HG02571 (cell line): ENCODE results near the gene GPR183.

Experiments used
- ATAC-seq: cut with Tn5 transposase; IDR thresholded peaks from one replicate; pipeline ENCODE4 v1.9.1; 2021; ENCODE audit warnings: mild to moderate bottlenecking, moderate library complexity; ENCODE audit not compliant: unreplicated experiment

Gene GPR183

DNA sequence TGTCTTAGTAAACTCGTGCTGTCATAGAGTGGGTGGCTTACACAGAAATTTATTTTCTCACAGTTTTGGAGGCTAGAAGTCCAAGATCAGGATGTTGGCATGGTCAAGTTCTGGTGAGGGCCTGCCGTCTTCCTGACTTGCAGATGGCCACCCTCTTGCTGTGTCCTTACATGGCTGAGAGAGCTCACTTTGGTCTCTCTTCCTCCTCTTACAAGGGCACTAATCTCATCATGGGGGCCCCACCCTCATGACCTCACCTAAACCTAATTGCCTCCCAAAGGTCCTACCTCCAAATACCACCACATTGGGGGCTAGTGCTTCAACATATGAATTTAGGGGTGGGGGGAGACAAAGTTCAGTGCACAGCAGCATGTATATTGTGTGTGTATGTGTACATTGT is 34.7 kb downstream of the GPR183 start:
- ATAC-seq, result no peak

- no peak for ATAC-seq
These were observed 36.0 kb downstream of the GPR183 start for GRCh38 chr13:99271249-99271648.

DNA sequence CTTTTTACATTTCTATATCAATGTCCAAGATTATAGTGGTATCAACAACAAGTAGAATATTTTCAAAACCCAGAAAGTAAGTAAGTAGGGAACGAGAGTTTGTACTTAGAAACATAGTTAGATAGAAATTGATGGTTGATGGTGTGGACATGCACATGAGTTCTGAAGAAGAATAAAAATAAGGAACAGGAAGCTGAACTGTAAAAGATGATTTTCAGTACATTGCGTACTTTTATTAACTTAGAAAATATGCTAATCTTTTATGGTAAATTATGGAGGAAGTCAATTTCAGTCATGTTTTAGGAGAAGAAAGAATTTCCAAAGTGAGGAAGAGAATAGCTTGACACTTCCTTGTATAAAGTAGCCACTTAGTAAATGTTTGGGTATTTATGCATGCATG is 36.7 kb downstream of the GPR183 start:
- ATAC-seq, result no peak

- ATAC-seq, result no peak
These were observed 37.5 kb downstream of the GPR183 start for GRCh38 chr13:99269627-99270241.

- ATAC-seq, result no peak
These were observed 38.4 kb downstream of the GPR183 start for GRCh38 chr13:99268822-99269221.

DNA sequence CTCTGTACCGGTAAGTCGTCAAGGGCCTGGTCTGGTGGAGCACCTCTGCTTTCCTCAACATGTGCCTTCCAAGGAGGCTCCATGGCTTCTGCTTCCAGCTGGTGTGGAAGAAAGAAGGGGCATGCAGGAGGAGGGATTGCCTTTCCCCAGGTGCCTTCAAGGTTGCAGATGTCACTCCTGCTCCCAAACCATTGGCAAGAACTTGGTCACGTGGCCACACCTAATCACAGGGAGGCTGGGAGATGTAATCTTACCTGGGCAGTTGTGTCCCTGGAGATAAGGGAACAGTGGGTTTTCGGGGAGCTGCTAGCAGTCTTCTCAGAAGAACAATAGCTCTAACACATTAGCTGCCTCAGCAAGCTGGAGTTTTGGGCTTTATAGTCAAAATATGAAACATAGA is 39.3 kb downstream of the GPR183 start:
- ATAC-seq, result no peak

DNA sequence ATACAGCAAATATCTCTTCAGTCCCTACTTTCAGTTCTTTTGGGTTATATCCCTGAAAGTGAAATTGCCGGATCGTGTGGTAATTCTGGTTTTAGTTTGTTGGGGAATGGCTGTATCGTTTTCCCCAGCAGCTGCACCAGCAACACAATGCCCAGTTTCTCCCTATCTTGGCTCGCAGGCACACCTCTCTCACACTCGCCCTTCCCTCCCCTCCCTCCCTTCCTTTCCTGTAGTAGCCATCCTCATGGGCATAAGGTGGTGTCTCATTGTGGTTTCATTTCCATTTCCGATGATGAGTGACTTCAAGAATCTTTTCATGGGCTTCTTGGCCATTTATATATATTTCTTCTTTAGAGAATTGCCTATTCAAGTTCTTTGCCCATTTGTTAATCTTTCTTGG is 40.4 kb downstream of the GPR183 start:
- no peak for ATAC-seq

GRCh38 chr13:99265821-99266426 is 41.3 kb downstream of the GPR183 start:
- no peak for ATAC-seq

DNA sequence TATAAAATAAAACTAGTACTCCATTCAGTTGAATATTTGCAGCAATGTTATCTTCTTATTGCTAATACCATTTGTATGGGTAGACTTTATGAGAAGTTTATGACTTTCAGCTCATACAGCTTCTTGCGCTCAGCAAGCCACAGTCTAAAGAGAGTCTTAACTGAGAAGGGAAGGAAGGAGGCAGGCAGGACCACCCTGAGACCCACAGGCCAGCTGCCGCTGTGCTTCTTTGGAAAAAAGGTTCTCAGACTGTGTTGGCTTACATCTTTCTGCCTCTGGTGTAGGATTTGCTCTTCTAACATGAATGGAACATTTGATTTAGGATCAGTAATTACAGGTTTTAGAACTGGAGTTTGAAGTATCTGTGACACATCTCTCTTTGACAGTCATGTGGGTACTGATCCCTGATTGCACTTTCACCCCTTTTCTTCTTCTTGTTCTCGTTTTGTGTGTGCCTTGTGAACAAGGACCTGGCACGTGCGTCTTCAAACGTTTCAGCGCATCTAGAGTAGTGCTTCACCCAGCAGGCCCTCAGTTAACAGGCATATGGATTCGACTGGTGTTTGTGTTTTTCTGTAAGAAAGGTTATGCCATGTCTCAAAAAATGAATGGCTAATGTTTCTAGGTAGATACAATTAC is 41.9 kb downstream of the GPR183 start:
- no peak for ATAC-seq

DNA sequence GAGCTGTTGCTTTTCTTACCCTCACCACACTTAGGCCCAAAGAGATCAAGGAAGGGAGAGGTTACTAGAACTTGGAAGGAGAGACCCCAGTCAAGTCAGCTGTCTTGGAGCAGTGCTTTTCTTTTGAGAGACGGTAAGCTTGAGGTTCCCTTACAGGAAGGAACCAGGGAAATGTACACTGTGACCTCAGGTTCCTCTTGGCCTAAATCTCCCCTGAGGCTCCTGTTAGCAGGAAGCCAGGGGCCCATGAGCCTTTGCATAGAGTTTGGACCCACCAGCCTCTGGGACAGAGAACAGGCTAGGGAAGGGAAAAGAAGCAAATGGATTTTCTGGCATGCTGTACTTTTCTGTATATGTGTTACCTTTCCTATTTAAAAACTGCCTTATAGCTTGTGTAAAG is 43.1 kb downstream of the GPR183 start:
- ATAC-seq, result no peak

GRCh38 chr13:99263126-99263785 is 43.9 kb downstream of the GPR183 start:
- no peak for ATAC-seq

DNA sequence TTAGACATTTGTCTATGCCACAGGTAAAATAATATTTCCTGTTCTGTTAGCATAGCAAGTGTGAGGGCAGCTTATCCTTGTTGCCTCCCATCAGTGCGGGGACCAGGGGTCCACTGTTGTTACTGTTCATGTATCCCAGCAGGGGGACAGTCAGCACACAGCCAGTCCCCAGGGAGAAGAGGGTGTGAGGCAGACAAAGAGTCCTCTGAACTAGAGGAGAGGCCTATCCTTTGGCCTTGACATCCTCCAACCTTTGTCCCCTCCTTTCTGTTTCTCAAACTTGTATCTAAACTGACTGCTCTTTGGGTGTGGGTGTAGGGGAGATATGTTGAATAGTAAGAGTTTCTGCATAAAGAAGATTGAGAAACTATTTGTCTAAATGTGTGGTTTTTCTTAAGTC is 46.1 kb downstream of the GPR183 start:
- ATAC-seq, result no peak

- no peak for ATAC-seq
These were observed 47.0 kb downstream of the GPR183 start for GRCh38 chr13:99260216-99260615.

DNA sequence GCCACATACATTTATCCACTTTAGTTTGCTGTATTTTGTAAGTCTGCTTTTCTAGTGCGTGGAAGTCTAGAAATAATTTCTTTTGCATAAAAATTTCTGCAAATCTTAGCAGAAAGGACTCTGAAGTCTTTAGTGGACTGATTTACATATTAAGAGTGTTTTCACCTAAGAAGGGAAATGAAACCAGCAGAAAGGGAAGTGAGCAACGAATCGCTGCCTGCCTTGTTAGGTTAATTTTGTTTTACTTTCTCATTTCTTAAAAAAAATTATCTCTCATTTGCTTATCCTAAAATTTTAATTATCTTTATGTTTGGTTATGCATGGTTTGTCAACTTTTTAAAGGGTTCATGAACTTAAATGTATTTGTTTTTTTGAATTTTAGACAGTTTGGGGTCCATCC is 48.3 kb downstream of the GPR183 start:
- ATAC-seq, result no peak

DNA sequence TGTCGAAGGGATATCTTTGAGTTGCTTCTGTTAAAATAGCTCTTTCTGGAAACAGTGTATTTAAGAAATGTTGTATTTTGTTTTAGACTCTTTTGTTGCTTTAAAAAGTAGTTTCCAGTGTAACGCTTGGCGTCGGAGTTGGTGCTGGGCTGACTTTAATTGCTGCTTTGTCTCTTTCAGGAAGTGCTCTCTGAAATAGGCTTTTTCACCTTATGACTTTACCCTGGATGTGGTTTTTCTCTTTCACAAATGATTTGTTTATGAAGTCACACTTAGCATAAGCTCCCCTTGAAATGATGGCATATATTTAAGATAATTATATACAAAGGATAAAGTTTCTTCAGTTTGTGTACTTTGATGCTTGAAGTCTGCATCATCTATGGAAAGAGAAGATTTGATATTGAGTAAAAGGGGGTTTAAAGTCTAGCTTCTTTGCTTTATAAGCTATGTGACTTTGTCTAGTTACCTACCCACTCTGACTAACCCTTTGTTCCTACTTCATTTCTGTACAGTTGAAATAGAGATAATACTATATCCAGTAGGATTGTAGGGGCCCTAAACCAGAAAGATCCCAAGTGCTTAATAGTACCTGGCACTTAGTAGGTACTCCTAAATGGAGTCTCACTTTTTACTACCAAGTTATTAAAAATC is 48.9 kb downstream of the GPR183 start, which contains the start of gene GPR18:
Gene GPR18 (minus strand): TSS at position 170 of the 651 bp plus-strand sequence. CDS start 2,507 bp downstream, outside the sequence.
- ATAC-seq, result peak; percentile 89

DNA sequence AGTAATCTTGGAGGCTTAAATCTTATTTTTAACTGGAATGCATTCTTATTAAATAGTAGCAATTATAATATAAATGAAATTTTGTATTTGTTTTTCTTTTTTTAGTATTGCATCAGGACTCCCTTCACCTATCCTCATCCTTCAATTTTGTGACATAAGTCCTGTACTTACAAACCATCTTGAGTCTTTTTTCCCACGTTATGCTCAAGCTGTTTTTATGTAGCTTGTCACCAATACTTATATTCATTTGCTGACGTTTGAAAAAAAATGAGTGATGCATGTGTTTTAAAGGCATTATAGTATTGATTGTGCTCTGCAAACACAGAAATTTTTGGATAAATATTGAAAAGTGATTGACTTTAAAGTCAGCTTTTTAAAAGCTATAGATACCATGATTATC is 49.9 kb downstream of the GPR183 start:
- no peak for ATAC-seq

GRCh38 chr13:99256709-99257108 is 50.5 kb downstream of the GPR183 start:
- no peak for ATAC-seq

GRCh38 chr13:99256283-99256682 is 50.9 kb downstream of the GPR183 start:
- no peak for ATAC-seq

GRCh38 chr13:99255271-99255670 is 51.9 kb downstream of the GPR183 start:
- no peak for ATAC-seq

DNA sequence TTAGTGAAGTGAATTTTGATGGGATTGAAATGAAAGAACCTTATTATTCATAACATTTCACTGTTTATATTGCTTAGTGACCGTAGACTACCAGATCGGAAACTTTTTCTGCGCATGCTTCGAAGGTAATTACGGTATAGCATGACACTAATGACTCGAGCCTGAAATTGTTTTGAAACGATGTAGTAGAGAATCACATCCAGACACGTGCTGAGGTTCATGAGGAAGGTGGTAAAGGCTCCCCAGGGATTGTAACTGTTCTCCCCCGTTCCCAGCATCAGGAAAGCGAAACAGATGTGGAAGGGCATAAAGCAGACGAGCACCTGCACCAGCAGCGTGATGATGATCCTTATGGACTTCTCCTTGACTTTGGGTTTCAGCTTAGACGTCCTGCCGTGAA is 52.4 kb downstream of the GPR183 start:
- no peak for ATAC-seq

DNA sequence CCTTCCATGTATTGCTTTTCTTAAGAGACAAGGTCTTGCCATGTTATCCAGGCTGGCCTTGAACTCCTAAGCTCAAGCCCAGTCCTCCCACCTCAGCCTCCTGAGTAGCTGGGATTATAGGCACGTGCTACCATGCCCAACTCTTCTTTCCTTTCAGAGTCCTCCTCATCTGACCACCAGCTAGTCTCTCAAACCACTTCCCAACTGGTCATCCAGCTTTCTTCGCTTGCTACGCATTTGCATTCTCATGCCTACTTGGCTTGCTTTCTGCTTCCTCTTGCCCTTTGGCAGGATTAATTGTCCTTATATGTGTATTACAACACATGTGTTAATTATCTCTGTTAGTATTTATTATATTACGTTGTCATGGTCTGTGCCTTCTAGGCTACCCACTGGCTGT is 55.3 kb downstream of the GPR183 start:
- no peak for ATAC-seq
